ENCODE results near the gene SEPTIN3. TPM values are rescaled to one million over a fixed set of nuclear protein-coding genes. Genes with fewer than 3 reads are reported as not detected.
A peak's percentile ranks its signal among the peaks of the same experiment; 100 is the strongest.

SEPTIN3 gene
- total RNA-seq, 1 donor from 2014 or later = 24.4 TPM

- H3K27ac Mint-ChIP-seq = no peak overlapping the region
- peaks cover 47% of the 10 kb centered on the region for H3K27me3 Mint-ChIP-seq
- TF ChIP-seq, protein P1, sequence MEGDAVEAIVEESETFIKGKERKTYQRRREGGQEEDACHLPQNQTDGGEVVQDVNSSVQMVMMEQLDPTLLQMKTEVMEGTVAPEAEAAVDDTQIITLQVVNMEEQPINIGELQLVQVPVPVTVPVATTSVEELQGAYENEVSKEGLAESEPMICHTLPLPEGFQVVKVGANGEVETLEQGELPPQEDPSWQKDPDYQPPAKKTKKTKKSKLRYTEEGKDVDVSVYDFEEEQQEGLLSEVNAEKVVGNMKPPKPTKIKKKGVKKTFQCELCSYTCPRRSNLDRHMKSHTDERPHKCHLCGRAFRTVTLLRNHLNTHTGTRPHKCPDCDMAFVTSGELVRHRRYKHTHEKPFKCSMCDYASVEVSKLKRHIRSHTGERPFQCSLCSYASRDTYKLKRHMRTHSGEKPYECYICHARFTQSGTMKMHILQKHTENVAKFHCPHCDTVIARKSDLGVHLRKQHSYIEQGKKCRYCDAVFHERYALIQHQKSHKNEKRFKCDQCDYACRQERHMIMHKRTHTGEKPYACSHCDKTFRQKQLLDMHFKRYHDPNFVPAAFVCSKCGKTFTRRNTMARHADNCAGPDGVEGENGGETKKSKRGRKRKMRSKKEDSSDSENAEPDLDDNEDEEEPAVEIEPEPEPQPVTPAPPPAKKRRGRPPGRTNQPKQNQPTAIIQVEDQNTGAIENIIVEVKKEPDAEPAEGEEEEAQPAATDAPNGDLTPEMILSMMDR (IDR thresholded peaks at IDR 0.05; ENCODE audit: unreplicated experiment) = no peak
- H3K36me3 Mint-ChIP-seq (ENCODE audit: insufficient read depth) = no peaks in the 10 kb centered on the region
- H3K9me3 Mint-ChIP-seq (ENCODE audit: low read depth) = no peaks in the 10 kb centered on the region
- H3K4me3 Mint-ChIP-seq (ENCODE audit: low read depth) = no peak overlapping the region
- H3K4me1 Mint-ChIP-seq (ENCODE audit: low read depth) = peaks cover 12% of the 10 kb centered on the region
- DNase-seq (ENCODE audit: low spot score, unreplicated experiment) = no peak
These were observed 5.5 kb downstream of the SEPTIN3 start for GRCh38 chr22:41974691-41975290.

- TF ChIP-seq, protein P1 (IDR thresholded peaks at IDR 0.05; ENCODE audit: unreplicated experiment) = no peak
- Mint-ChIP-seq H3K9me3 (ENCODE audit: low read depth) (no peaks in the 10 kb centered on the region), H3K27me3 (peaks cover 42% of the 10 kb centered on the region), H3K4me3 (ENCODE audit: low read depth) (peak overlapping the region; percentile 76), H3K4me1 (ENCODE audit: low read depth) (peaks cover 12% of the 10 kb centered on the region), H3K27ac (peak overlapping the region; percentile 35), H3K36me3 (ENCODE audit: insufficient read depth) (no peaks in the 10 kb centered on the region)
- no peak for DNase-seq (ENCODE audit: low spot score, unreplicated experiment)
These were observed 6.2 kb downstream of the SEPTIN3 start for GRCh38 chr22:41975299-41976069.

- peaks cover 37% of the 10 kb centered on the region for H3K27me3 Mint-ChIP-seq
- DNase-seq (ENCODE audit: low spot score, unreplicated experiment) = peak; percentile 42
- H3K4me1 Mint-ChIP-seq (ENCODE audit: low read depth) = peaks cover 12% of the 10 kb centered on the region
- TF ChIP-seq, protein P1 (IDR thresholded peaks at IDR 0.05; ENCODE audit: unreplicated experiment) = no peak
- peak overlapping the region; percentile 76 for H3K4me3 Mint-ChIP-seq (ENCODE audit: low read depth)
- no peaks in the 10 kb centered on the region for H3K36me3 Mint-ChIP-seq (ENCODE audit: insufficient read depth)
- H3K27ac Mint-ChIP-seq = peak overlapping the region; percentile 35
- no peaks in the 10 kb centered on the region for H3K9me3 Mint-ChIP-seq (ENCODE audit: low read depth)
These were observed 7.0 kb downstream of the SEPTIN3 start for GRCh38 chr22:41976070-41976901.

DNA sequence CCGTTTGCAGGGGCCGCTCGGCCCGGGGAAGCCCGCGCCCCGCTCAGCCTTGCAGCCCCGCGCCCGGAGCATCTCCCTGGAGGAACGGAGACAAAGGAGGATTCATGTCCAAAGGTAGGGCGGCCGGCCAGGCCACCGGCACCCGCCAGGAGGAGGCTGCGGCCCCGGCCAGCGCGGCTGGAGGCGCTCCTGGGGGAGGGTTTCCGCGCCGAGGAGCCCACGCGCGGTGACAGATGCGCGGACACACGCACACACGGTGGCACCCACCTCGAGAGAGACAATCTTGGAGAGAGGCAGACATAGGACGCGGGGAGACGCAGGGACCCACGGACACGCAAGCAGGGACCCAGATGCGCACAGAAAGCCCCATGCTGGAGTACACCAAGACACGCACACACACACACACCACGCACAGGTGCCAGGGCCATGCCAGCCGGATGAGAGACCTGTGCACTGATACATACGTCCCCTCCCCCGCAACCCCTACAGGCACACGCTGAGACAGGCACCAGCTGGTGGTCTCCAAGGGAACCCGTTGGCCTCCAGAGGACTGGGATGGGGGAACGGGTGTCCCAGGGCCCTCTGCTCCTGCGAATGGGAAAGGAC lies 7.8 kb downstream of the SEPTIN3 start:
- peaks cover 37% of the 10 kb centered on the region for H3K27me3 Mint-ChIP-seq
- no peak overlapping the region for H3K27ac Mint-ChIP-seq
- H3K4me3 Mint-ChIP-seq (ENCODE audit: low read depth) = peak overlapping the region; percentile 71
- H3K9me3 Mint-ChIP-seq (ENCODE audit: low read depth) = no peaks in the 10 kb centered on the region
- TF ChIP-seq, protein P1 (IDR thresholded peaks at IDR 0.05; ENCODE audit: unreplicated experiment) = no peak
- no peaks in the 10 kb centered on the region for H3K36me3 Mint-ChIP-seq (ENCODE audit: insufficient read depth)
- DNase-seq (ENCODE audit: low spot score, unreplicated experiment) = no peak
- peaks cover 12% of the 10 kb centered on the region for H3K4me1 Mint-ChIP-seq (ENCODE audit: low read depth)

GRCh38 chr22:41978732-41979131 lies 9.5 kb downstream of the SEPTIN3 start:
- H3K9me3 Mint-ChIP-seq (ENCODE audit: low read depth) = no peaks in the 10 kb centered on the region

More at GRCh38 chr22:41978732-41979131, 9.5 kb downstream of the SEPTIN3 start:
- Mint-ChIP-seq H3K4me3 (ENCODE audit: low read depth) (no peak overlapping the region), H3K4me1 (ENCODE audit: low read depth) (peaks cover 12% of the 10 kb centered on the region), H3K27ac (no peak overlapping the region), H3K27me3 (peaks cover 28% of the 10 kb centered on the region), H3K36me3 (ENCODE audit: insufficient read depth) (no peaks in the 10 kb centered on the region)
- no peak for DNase-seq (ENCODE audit: low spot score, unreplicated experiment)
- TF ChIP-seq, protein P1 (IDR thresholded peaks at IDR 0.05; ENCODE audit: unreplicated experiment) = no peak
